Chondrocyte (in vitro differentiated cells): ENCODE data around the gene TFF2. TPM values are rescaled to one million over a fixed set of nuclear protein-coding genes. Genes with fewer than 3 reads are reported as not detected.

Experiments used
- DNase-seq: peaks from one replicate; pipeline ENCODE4 v3.0.0; 2021; ENCODE audit warnings: mixed read lengths, low spot score
- H3K27ac Mint-ChIP-seq: one replicate; pipeline ENCODE4 v1.8.0; 2021; ENCODE audit warnings: mild to moderate bottlenecking, moderate library complexity, mixed read lengths; ENCODE audit not compliant: unreplicated experiment
- H3K27me3 Mint-ChIP-seq: 2 replicates; pipeline ENCODE4 v1.8.0; 2021; ENCODE audit warnings: low read depth, mixed read lengths
- H3K36me3 Mint-ChIP-seq: 2 replicates; pipeline ENCODE4 v1.8.0; 2021; ENCODE audit warnings: low read depth, mixed read lengths
- H3K4me1 Mint-ChIP-seq: 2 replicates; pipeline ENCODE4 v1.8.0; 2021; ENCODE audit warnings: low read depth, mild to moderate bottlenecking, mixed read lengths
- H3K4me3 Mint-ChIP-seq: one replicate; pipeline ENCODE4 v1.8.0; 2021; ENCODE audit warnings: mild to moderate bottlenecking, moderate library complexity, mixed read lengths; ENCODE audit not compliant: unreplicated experiment
- H3K9me3 Mint-ChIP-seq: 2 replicates; pipeline ENCODE4 v1.8.0; 2021; ENCODE audit warnings: low read depth, mixed read lengths
- CTCF ChIP-seq: fragments of 200-600 bp; sonication (generic); IDR thresholded peaks from 2 replicates; pipeline ENCODE4 v1.5.0; 2021; ENCODE audit warnings: antibody characterized with exemption, mild to moderate bottlenecking, moderate library complexity
- total RNA-seq: library from RNA; stranded (reverse); gene quantifications from 3 replicates; pipeline ENCODE4 v1.2.1, GENCODE V29; 2021

TFF2 gene
- total RNA-seq, 1 donor from 2014 or later: not detected

DNA sequence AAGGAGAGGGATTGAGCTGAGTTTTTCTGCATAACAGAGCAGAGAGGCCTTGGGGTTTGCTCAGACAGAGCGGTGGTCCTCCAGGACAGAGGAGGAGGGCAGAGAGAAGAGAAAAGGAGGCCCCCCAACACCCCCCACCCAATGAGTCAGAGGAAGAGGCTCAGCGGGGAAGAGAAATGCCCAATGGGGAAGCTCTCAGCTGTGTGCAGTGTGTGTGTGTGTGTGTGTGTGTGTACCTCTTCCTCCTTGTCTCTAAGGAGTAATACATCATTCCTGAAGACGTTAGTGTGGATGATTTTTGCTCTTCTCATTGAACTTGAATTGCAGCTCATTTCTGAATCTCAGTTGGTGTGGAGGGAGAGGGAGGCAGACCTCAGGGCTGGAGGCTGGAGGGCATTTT is 36.4 kb upstream of the TFF2 start:
- no peak for TF ChIP-seq CTCF
- H3K4me3 Mint-ChIP-seq: no peak overlapping the region
- no peak for DNase-seq
- peaks cover 5% of the 10 kb centered on the region for H3K9me3 Mint-ChIP-seq
- H3K27ac Mint-ChIP-seq: no peak overlapping the region
- no peaks in the 10 kb centered on the region for H3K36me3 Mint-ChIP-seq
- peaks cover 5% of the 10 kb centered on the region for H3K27me3 Mint-ChIP-seq
- H3K4me1 Mint-ChIP-seq: peaks cover 18% of the 10 kb centered on the region

- Mint-ChIP-seq H3K36me3 (no peaks in the 10 kb centered on the region), H3K27me3 (peaks cover 10% of the 10 kb centered on the region), H3K4me3 (no peak overlapping the region), H3K27ac (no peak overlapping the region), H3K9me3 (peaks cover 12% of the 10 kb centered on the region), H3K4me1 (peaks cover 13% of the 10 kb centered on the region)
- TF ChIP-seq CTCF: no peak
- DNase-seq: no peak
Measured at GRCh38 chr21:42386034-42386591, 35.3 kb upstream of the TFF2 start.

DNA sequence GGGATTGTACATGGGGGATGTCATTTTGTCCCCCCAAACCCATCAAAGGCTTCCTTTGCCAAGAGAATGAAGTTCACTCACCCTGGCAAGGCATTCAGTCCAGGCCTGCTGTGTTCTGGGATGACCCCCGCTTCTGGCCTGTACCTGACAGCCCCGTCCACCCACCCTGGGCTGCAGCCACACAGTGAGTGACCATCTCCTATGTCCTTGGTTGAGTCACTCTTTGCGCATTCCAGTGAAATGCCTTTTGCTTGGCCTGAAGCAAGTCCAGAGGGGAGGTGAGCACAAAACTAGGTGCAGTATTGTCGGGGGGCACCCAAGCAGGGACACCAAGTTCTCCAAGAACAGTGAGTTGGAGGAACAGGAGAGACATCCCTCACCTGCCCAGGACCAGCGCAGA is 34.8 kb upstream of the TFF2 start:
- H3K27ac Mint-ChIP-seq: no peak overlapping the region
- no peak for TF ChIP-seq CTCF
- peaks cover 12% of the 10 kb centered on the region for H3K9me3 Mint-ChIP-seq
- no peak for DNase-seq
- peaks cover 9% of the 10 kb centered on the region for H3K27me3 Mint-ChIP-seq
- H3K4me1 Mint-ChIP-seq: peaks cover 13% of the 10 kb centered on the region
- H3K36me3 Mint-ChIP-seq: no peaks in the 10 kb centered on the region
- H3K4me3 Mint-ChIP-seq: no peak overlapping the region

DNA sequence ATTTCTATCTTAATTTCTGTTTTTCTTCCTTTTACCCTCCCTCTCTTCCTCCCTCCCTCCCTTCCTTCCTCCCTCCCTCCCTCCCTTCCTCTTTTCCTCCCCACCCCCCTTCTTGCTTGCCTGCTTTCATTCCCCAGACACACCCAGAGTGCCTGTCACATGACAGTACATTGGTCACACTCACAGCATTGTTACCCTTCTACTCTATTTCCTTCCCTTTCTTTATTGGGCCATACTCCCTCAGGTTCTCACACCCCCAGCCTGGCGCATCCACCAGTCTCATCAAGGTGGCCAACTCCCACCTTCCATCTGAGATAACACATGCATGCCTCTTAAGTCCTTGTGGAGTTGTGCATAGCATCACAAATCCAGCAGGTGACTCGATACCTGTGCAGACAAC is 34.2 kb upstream of the TFF2 start:
- H3K9me3 Mint-ChIP-seq: peaks cover 12% of the 10 kb centered on the region
- no peak overlapping the region for H3K27ac Mint-ChIP-seq
- H3K4me3 Mint-ChIP-seq: no peak overlapping the region
- peaks cover 13% of the 10 kb centered on the region for H3K4me1 Mint-ChIP-seq
- peak; percentile 22 for DNase-seq
- TF ChIP-seq CTCF: no peak
- H3K36me3 Mint-ChIP-seq: no peaks in the 10 kb centered on the region
- H3K27me3 Mint-ChIP-seq: peaks cover 9% of the 10 kb centered on the region

DNA sequence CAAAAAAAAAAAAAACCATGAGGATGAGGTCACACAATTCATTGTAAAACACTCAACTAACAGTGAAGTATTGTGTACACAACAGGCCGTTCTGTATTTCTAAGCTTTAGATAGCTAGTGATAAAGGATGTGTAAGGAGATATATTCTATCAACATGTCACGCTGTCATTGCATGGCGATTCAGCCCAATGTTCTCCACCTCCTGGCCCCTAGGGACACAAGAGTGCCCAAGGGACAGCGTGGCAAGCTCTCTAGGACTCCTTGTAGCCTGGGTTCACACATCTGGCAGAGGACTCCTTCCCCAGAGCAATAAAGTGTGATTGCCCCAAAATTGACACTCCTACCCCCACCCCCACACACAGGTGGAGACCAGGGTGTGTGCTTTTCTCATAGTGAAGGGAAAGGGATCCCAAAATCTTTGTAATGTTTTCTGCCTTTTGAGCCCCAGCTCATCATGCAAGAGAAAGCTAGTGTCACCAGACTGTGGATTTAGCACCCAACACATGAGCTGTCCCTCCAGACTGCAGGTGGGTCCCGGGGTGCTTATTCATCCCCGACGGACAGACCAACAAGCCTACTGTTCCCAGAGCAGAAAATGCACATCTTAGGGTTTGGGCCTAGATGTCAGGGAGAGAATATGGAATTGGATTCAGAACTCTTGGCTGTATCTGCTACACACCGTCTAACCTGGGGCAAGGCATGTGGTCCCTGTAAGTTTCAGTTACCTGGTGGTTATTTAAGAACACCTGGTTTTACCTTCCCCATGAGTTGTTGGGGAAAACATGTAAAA is 33.6 kb upstream of the TFF2 start:
- no peak for TF ChIP-seq CTCF
- peaks cover 11% of the 10 kb centered on the region for H3K4me1 Mint-ChIP-seq
- peaks cover 7% of the 10 kb centered on the region for H3K27me3 Mint-ChIP-seq
- no peak overlapping the region for H3K27ac Mint-ChIP-seq
- H3K4me3 Mint-ChIP-seq: no peak overlapping the region
- H3K36me3 Mint-ChIP-seq: no peaks in the 10 kb centered on the region
- peak; percentile 26 for DNase-seq
- peaks cover 12% of the 10 kb centered on the region for H3K9me3 Mint-ChIP-seq
